Measurements from ENCODE around the gene RAB23.
"Not testable (repeated sequence)": the region's sequence is repeated elsewhere in the genome, so short reads cannot be mapped to it uniquely, and the experiment has no call there.

RAB23 gene

GRCh38 chr6:57243526-57243925 lies 21.4 kb upstream of the RAB23 start:
- DNase-seq (ENCODE audit: low read depth in 2 of 2), result not testable (repeated sequence)

DNA sequence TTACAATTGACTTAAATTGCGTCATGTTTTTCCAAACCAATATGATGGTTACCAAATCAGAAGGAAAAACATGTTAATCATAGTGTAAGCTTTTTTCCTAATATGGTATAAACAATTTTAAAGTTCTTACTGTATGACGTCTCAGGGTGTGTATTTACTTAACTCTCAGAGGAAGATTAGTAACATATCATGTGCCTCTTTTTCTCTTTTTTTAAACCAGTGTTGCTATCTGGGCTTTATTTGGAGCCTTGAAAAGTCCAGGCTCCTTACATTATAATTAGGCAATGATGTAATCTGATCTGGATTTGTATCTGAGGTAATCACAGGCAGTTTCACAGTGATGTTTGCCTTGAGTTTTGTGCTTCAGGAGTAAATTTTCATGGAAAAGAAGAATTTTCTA lies 20.4 kb upstream of the RAB23 start:
- no peak for DNase-seq (ENCODE audit: low read depth in 2 of 2)

DNA sequence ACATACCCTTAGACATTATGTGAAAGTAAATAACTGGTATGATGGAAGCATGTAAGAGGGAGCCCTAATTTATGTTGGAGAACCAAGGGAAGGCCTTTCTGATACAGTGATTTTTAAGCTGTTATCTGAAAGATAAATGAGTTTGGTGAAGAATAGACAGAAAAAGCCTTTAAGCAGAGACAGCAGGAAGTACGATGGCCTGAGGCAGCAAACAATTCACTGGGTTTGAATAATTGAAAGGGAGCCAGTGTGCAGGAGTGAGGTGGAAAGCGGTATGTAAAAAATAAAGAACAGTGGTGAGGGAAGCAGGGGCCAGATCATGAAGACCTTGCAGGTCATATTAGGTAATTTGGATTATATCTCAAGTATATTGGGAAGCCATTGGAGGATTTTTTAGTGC lies 4.1 kb upstream of the RAB23 start:
- no peak for DNase-seq (ENCODE audit: low read depth in 2 of 2)

DNA sequence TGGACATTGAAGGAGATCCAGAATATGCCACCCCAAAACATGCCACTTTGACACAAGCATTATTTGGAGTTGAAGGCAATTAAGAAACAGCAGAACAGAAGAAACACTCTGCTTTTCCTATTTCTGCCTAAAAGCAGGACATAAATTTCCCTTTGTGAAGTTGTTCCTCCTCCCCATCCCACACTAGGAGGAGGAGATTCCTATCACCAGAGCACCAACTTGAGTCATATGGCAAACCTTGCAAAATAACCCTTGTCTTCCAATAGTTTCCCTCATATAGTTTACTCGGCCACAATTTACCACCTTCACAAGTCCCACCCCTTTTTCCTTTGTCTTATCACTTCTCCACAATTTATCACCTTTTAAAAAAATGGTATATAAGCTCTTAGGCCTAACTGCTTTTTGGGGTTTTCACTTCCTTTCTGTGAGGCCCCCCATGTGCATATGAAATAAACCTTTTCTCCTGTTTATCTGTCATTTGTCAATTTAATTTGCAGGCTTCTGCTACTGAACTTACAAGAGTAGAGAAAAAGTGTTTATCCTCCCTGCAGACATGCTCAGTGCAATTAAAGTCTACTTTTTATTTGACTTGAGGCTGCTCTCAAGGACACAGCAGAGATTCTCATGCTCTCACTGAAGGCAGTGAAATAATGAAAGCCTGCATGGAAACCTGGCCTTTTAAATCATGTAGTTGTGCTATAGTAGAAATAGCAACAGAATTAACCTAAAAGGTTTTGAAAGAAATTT lies 2.8 kb upstream of the RAB23 start:
- DNase-seq (ENCODE audit: low read depth in 2 of 2), result no peak

DNA sequence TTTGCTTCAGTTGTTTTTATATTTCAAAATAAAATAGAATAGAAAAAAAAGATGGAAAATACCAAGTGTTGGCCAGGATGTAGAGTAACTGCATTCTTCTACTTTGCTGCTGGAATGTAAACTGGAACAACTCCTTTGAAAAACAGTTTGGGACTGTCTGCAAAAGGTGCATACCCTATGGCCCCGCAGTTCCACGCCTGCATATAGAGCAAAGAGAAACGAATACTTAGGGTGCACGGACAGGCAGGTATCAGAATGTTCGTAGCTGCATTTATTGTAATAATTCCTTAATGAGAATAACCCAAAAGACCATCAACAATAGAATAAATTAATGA lies 603 bp upstream of the RAB23 start:
- no peak for DNase-seq (ENCODE audit: low read depth in 2 of 2)

DNA sequence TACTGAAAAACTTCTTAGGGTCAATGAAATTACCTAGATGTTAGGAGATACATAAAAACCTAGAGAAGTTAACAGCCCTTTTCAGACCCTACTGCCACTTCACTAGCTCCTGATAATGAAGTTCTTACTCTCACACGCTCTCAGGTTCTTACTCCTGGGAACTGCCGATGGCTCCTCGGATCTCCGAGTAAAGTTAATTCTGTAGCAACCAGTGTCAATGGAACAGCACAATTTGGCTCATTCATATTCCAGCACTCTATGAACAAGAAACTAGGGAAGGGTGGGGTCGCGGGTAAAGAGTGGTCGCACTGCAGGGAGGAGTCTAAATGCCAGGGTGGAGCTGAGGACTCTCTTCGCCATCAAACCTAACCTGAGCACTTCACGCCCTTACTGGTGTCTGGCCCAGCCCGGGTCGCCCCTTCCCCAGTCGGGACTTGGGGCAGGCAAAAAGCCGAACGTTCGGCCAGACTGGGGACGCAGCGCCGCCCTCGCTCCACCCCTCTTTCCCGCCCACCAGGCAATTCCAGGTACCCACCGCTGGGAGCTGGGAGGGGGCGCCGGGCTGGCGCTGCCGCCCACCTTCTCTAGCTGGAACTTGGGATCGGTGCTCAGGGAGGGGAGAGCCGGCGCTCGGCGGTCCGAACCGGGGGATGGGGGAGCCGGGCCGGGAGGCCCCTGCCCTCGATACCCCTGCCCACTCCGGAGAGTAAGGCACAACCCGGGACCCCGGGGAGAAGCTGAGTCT lies 744 bp downstream of the RAB23 start:
- DNase-seq (ENCODE audit: low read depth in 2 of 2), result peak; percentile 14 to 41

GRCh38 chr6:57220083-57220703 lies 1.9 kb downstream of the RAB23 start:
- no peak for DNase-seq (ENCODE audit: low read depth in 2 of 2)

DNA sequence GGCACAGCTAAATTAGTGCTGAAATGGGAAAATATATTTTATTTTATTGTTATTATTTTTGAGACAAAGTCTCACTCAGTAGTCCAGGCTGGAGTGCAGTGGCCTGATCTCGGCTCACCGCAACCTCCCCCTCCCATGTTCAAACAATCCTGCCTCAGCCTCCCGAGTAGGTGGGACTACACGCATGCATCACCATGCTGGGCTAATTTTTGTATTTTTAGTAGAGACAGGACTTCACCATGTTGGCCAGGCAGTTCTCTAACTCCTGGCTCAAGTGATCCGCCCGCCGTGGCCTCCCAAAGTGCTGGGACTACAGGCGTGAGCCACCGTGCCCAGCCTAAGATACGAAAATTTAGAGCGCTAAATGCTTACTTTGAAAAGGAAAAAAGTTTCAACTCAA lies 4.8 kb downstream of the RAB23 start:
- no peak for DNase-seq (ENCODE audit: low read depth in 2 of 2)

GRCh38 chr6:57216235-57217101 lies 5.6 kb downstream of the RAB23 start:
- no peak for DNase-seq (ENCODE audit: low read depth in 2 of 2)

GRCh38 chr6:57215260-57215659 lies 6.8 kb downstream of the RAB23 start:
- no peak for DNase-seq (ENCODE audit: low read depth in 2 of 2)

DNA sequence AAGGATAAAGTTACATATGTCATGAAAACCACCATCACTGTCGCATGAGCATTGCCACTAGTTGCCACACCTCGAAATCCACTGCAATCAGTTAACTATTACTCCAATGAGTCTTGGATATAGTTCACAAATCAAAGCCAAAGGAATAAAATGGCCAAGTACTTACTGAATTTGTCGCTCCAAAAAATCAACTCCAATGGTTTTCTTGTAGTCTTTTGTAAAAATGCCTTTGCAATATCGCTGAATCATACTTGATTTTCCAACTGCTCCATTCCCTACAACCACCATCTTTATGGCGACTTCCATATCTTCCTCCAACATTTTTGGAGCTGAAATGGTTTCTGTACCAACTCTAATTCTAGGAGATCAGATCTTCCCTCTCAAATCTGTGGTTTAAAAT lies 12.0 kb downstream of the RAB23 start:
- DNase-seq (ENCODE audit: low read depth in 2 of 2), result no peak

DNA sequence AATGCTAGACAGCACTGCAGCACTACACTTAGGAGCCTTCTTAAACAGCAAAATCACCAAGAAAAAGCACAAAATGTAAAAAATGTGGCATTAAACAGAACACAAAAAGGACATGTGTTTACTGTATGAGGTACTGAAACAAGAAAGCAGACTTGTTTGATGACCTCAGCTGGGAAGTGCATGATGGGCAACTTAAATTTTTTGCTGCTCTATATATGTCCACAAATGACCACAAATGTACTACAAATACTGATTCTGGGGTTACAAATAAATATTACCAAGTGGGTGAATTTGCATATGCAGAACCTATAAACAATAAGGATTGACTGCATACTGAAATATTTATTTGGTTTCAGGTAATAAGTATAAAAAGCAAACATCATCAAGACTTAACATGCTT lies 13.1 kb downstream of the RAB23 start:
- DNase-seq (ENCODE audit: low read depth in 2 of 2), result no peak

- no peak for DNase-seq (ENCODE audit: low read depth in 2 of 2)
Measured at GRCh38 chr6:57207872-57208271, 14.2 kb downstream of the RAB23 start.

- no peak for DNase-seq (ENCODE audit: low read depth in 2 of 2)
Measured at GRCh38 chr6:57207141-57207540, 15.0 kb downstream of the RAB23 start.

GRCh38 chr6:57205550-57206328 lies 16.4 kb downstream of the RAB23 start:
- no peak for DNase-seq (ENCODE audit: low read depth in 2 of 2)

GRCh38 chr6:57201718-57202117 lies 20.4 kb downstream of the RAB23 start:
- no peak for DNase-seq (ENCODE audit: low read depth in 2 of 2)

- DNase-seq (ENCODE audit: low read depth in 2 of 2), result no peak
Measured at GRCh38 chr6:57198926-57199636, 23.0 kb downstream of the RAB23 start.

GRCh38 chr6:57195457-57195856 lies 26.6 kb downstream of the RAB23 start:
- no peak for DNase-seq (ENCODE audit: low read depth in 2 of 2)

- no peak for DNase-seq (ENCODE audit: low read depth in 2 of 2)
Measured at GRCh38 chr6:57193177-57193576, 28.9 kb downstream of the RAB23 start.

DNA sequence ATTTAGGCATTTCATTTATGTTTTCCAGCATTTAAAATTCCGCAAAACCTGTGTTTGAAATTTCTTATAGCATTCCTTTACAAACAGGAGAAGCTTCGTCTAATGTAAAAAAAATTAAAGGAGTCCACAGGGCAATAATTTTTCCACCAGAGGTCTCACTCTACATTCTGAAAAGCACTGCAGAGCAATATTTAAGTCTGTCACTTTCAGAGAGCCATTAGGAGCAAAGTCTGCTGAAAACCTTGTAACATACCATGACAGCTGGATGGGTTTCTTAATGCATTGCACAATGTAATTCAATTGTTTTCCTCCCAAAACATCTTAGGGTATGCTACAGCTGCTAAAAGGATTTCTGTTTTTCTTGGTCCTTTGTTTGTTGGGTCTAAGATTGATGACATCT lies 32.0 kb downstream of the RAB23 start:
- no peak for DNase-seq (ENCODE audit: low read depth in 2 of 2)

- DNase-seq (ENCODE audit: low read depth in 2 of 2), result no peak
Measured at GRCh38 chr6:57183336-57183735, 38.8 kb downstream of the RAB23 start.

Data from stimulated activated CD8-positive, alpha-beta memory T cell treated with anti-CD3 and anti-CD28 coated beads, Interleukin-15, amount 100 ng/mL, for 48 hours (primary cell).